HCT116 (cell line): Measurements from ENCODE around the gene MCEMP1. TPM values are rescaled to one million over a fixed set of nuclear protein-coding genes. Genes with fewer than 3 reads are reported as not detected.

Experiments used
- ATAC-seq: fragments of 200-7000 bp; cut with Tn5 transposase; 2 replicates; pipeline ENCODE4 v1.9.1; 2020; ENCODE audit warnings: mild to moderate bottlenecking, moderate library complexity
- BruUV-seq: library from RNA; stranded (reverse); fragments of 400-500 nt; replicated peaks from 2 replicates; lab custom pipeline; 2021; lab: Mats Ljungman, UMichigan
- CTCF ChIA-PET: fragments of 300-600 bp; sonication (Branson Sonifier 250); formaldehyde crosslinking; loops from one replicate; lab custom pipeline; 2021; ENCODE audit warnings: antibody characterized with exemption; lab: Charles Lee
- POLR2A ChIA-PET: fragments of 300-600, 350-600 bp; sonication (Branson Sonifier 250); formaldehyde crosslinking; loops from one replicate; lab custom pipeline; 2021; ENCODE audit warnings: antibody characterized with exemption; lab: Charles Lee
- RAD21 ChIA-PET, 2 experiments: fragments of 300-600 bp; sonication (Branson Sonifier 250); formaldehyde crosslinking; loops; one replicate each; lab custom pipeline; 2023; ENCODE audit warnings: low total read pairs in 2 of 2; ENCODE audit not compliant: uncharacterized antibody in 2 of 2, unreplicated experiment in 2 of 2, low non-redundant PET in 1 of 2; lab: Charles Lee
- DNase-seq: peaks from one replicate; pipeline ENCODE4 v3.0.0-alpha.2; 2010; ENCODE audit warnings: low read depth, low spot score
- H2AFZ ChIP-seq: fragments of 200-600 bp; shearing (Covaris generic), sonication (generic); 2 replicates; pipeline ENCODE4 v1.6.1; 2017; ENCODE audit warnings: low read depth, mixed run types, mixed read lengths, antibody characterized with exemption, low read length; ENCODE audit not compliant: poor library complexity, severe bottlenecking
- H3K27ac ChIP-seq: 2 replicates; pipeline ENCODE4 v1.5.1; 2012; ENCODE audit warnings: low read depth, low read length
- H3K27me3 ChIP-seq: fragments of 200-600 bp; sonication (generic); 2 replicates; pipeline ENCODE4 v1.6.1; 2016; ENCODE audit warnings: mixed run types, low read length, mixed read lengths; ENCODE audit not compliant: insufficient read depth
- H3K36me3 ChIP-seq, 2 experiments: fragments of 200-500 bp in 1 of 2; fragments of 200-600 bp in 1 of 2; sonication (Bioruptor generic) in 1 of 2; sonication (generic) in 1 of 2; 2 replicates each; pipeline versions ENCODE4 v1.5.1 to v1.6.1; 2014 to 2016; ENCODE audit warnings: low read length in 2 of 2, inconsistent platforms in 1 of 2, mixed read lengths in 1 of 2, mixed run types in 1 of 2; ENCODE audit not compliant: insufficient read depth in 2 of 2, control insufficient read depth in 1 of 2
- H3K4me1 ChIP-seq, 2 experiments: fragments of 200-600 bp in 1 of 2; sonication (generic) in 1 of 2; 2 replicates each; pipeline versions ENCODE4 v1.5.1 to v1.6.1; 2012 to 2017; ENCODE audit warnings: low read length in 2 of 2, inconsistent platforms in 1 of 2, mild to moderate bottlenecking in 1 of 2, mixed read lengths in 1 of 2, mixed run types in 1 of 2, moderate library complexity in 1 of 2; ENCODE audit not compliant: insufficient read depth in 2 of 2, control insufficient read depth in 1 of 2
- H3K4me2 ChIP-seq: fragments of 200-600 bp; sonication (generic); 2 replicates; pipeline ENCODE4 v1.6.1; 2017; ENCODE audit warnings: mixed run types, low read length, mixed read lengths
- H3K4me3 ChIP-seq, 2 experiments: fragments of 200-600 bp in 1 of 2; sonication (generic) in 1 of 2; replicated peaks in 1 of 2; 2 replicates each; pipeline ENCODE4 v1.5.1; 2011 to 2016; ENCODE audit warnings: low read length in 2 of 2, control low read depth in 1 of 2, low read depth in 1 of 2, mild to moderate bottlenecking in 1 of 2, mixed read lengths in 1 of 2, mixed run types in 1 of 2
- H3K79me2 ChIP-seq: fragments of 200-600 bp; sonication (generic); 2 replicates; pipeline ENCODE4 v1.6.1; 2017; ENCODE audit warnings: mild to moderate bottlenecking, mixed run types, low read length, moderate library complexity, mixed read lengths; ENCODE audit not compliant: insufficient read depth
- H3K9ac ChIP-seq: fragments of 200-600 bp; sonication (generic); 2 replicates; pipeline ENCODE4 v1.6.1; 2016; ENCODE audit warnings: low read length, mixed read lengths
- H3K9me2 ChIP-seq: fragments of 200-600 bp; sonication (generic), shearing (Covaris generic); 2 replicates; pipeline ENCODE4 v1.6.1; 2017; ENCODE audit warnings: mixed run types, mild to moderate bottlenecking, moderate library complexity; ENCODE audit not compliant: insufficient read depth
- H3K9me3 ChIP-seq, 2 experiments: fragments of 200-500 bp in 1 of 2; fragments of 200-600 bp in 1 of 2; sonication (Bioruptor generic) in 1 of 2; sonication (generic) in 1 of 2; 2 replicates each; pipeline ENCODE4 v1.6.1; 2014 to 2017; ENCODE audit warnings: low read length in 2 of 2, mixed read lengths in 2 of 2, inconsistent platforms in 1 of 2, low read depth in 1 of 2, mild to moderate bottlenecking in 1 of 2, mixed run types in 1 of 2, moderate library complexity in 1 of 2; ENCODE audit not compliant: control insufficient read depth in 1 of 2, insufficient read depth in 1 of 2
- H4K20me1 ChIP-seq: fragments of 200-600 bp; sonication (generic), shearing (Covaris generic); 2 replicates; pipeline ENCODE4 v1.6.1; 2017; ENCODE audit warnings: mixed run types, mild to moderate bottlenecking, moderate library complexity; ENCODE audit not compliant: insufficient read depth
- ATF3 ChIP-seq: IDR thresholded peaks from 2 replicates; pipeline ENCODE4 v1.6.1; 2012
- EGR1 ChIP-seq: IDR thresholded peaks from 2 replicates; pipeline ENCODE4 v1.6.1; 2012; ENCODE audit warnings: low read depth
- ELF1 ChIP-seq: IDR thresholded peaks from 2 replicates; pipeline ENCODE4 v1.6.1; 2012; ENCODE audit warnings: low read depth, borderline replicate concordance
- EZH2 ChIP-seq: fragments of 200-600 bp; sonication (generic); IDR thresholded peaks from 2 replicates; pipeline ENCODE4 v1.6.1; 2017; ENCODE audit warnings: antibody characterized with exemption, mixed run types
- EZH2phosphoT487 ChIP-seq: fragments of 200-600 bp; IDR thresholded peaks from 2 replicates; pipeline ENCODE4 v1.6.1; 2018; ENCODE audit warnings: antibody characterized with exemption, borderline replicate concordance
- FOSL1 ChIP-seq: IDR thresholded peaks from 2 replicates; pipeline ENCODE4 v1.6.1; 2012; ENCODE audit warnings: low read depth
- MAX ChIP-seq: IDR thresholded peaks from 2 replicates; pipeline ENCODE4 v1.6.1; 2012
- POLR2A ChIP-seq: IDR thresholded peaks from 2 replicates; pipeline ENCODE4 v1.7.0; 2011; ENCODE audit warnings: borderline replicate concordance; ENCODE audit not compliant: insufficient read depth, insufficient read length; ENCODE audit errors: extremely low read depth
- RAD21 ChIP-seq: IDR thresholded peaks from 2 replicates; pipeline ENCODE4 v1.6.1; 2012; ENCODE audit warnings: low read depth, mild to moderate bottlenecking
- REST ChIP-seq: IDR thresholded peaks from 2 replicates; pipeline ENCODE4 v1.6.1; 2012; ENCODE audit warnings: low read depth
- SIN3A ChIP-seq: IDR thresholded peaks from 2 replicates; pipeline ENCODE4 v1.6.1; 2012; ENCODE audit warnings: low read depth
- SRF ChIP-seq: IDR thresholded peaks from 2 replicates; pipeline ENCODE4 v1.6.1; 2012; ENCODE audit warnings: low read depth
- TCF7L2 ChIP-seq: IDR thresholded peaks from 2 replicates; pipeline ENCODE4 v1.7.0; 2011; ENCODE audit warnings: borderline replicate concordance, inconsistent platforms; ENCODE audit not compliant: insufficient read depth, insufficient read length; ENCODE audit errors: extremely low read depth
- YY1 ChIP-seq: IDR thresholded peaks from 2 replicates; pipeline ENCODE4 v1.6.1; 2011; ENCODE audit warnings: low read length, low read depth, moderate library complexity, mild to moderate bottlenecking; ENCODE audit not compliant: insufficient replicate concordance; ENCODE audit errors: extremely low read depth
- ZBTB33 ChIP-seq: IDR thresholded peaks from 2 replicates; pipeline ENCODE4 v1.6.1; 2011; ENCODE audit warnings: mild to moderate bottlenecking, low read length, moderate library complexity; ENCODE audit not compliant: insufficient replicate concordance; ENCODE audit errors: extremely low read depth
- intact Hi-C: fragments of 100-400 bp; cut with micrococcal nuclease; formaldehyde crosslinking; loops from 2 replicates; pipeline ENCODE4 v1.10.0; 2022
- total RNA-seq: library from RNA; stranded (reverse); gene quantifications from one replicate; pipeline ENCODE4 v1.2.1, GENCODE V29; 2021; ENCODE audit not compliant: unreplicated experiment

Gene MCEMP1
- total RNA-seq, 1 experiment from 2014 or later: not detected

- H3K4me3 ChIP-seq: no peak overlapping the region
- no peak overlapping the region for H3K9ac ChIP-seq
- ChIA-PET CTCF (no interaction called here), POLR2A (no interaction called here), RAD21 (no interaction called here)
- H3K27me3 ChIP-seq: peaks cover 16% of the 10 kb centered on the region; the same call in 1 of the 2 replicates
- H3K27ac ChIP-seq: no peak overlapping the region
- no peak overlapping the region for H2AFZ ChIP-seq
- intact Hi-C loops: no loop called here
- H3K9me2 ChIP-seq: no peaks in the 10 kb centered on the region
- no peak overlapping the region for H3K4me2 ChIP-seq
- DNase-seq (no peak), ATAC-seq (no peak)
- no peaks in the 10 kb centered on the region for H3K4me1 ChIP-seq
- H3K9me3 ChIP-seq: peaks cover 0 to 5% of the 10 kb centered on the region in 2 experiments; a peak in 1 of 4 replicates
- H4K20me1 ChIP-seq: no peaks in the 10 kb centered on the region
- H3K79me2 ChIP-seq: no peaks in the 10 kb centered on the region
- no peaks in the 10 kb centered on the region for H3K36me3 ChIP-seq
- no peak for TF ChIP-seq FOSL1
- BruUV-seq: no TSS peak
These were observed 17.6 kb downstream of the MCEMP1 start for GRCh38 chr19:7694499-7694898.

- ATAC-seq (no peak), DNase-seq (no peak)
- BruUV-seq: no TSS peak
- no peak overlapping the region for H2AFZ ChIP-seq
- no peaks in the 10 kb centered on the region for H3K9me2 ChIP-seq
- no peak overlapping the region for H3K27ac ChIP-seq
- H3K9me3 ChIP-seq: no peaks in the 10 kb centered on the region
- H3K4me2 ChIP-seq: no peak overlapping the region
- no peak overlapping the region for H3K9ac ChIP-seq
- RAD21 ChIA-PET: no interaction called here
- POLR2A ChIA-PET: no interaction called here
- no peaks in the 10 kb centered on the region for H4K20me1 ChIP-seq
- CTCF ChIA-PET: no interaction called here
- intact Hi-C loops: no loop called here
- no peaks in the 10 kb centered on the region for H3K79me2 ChIP-seq
- H3K36me3 ChIP-seq: no peaks in the 10 kb centered on the region
- H3K27me3 ChIP-seq: peaks cover 16% of the 10 kb centered on the region; the same call in 1 of the 2 replicates
- H3K4me3 ChIP-seq: no peak overlapping the region
- H3K4me1 ChIP-seq: no peaks in the 10 kb centered on the region
- no peak for TF ChIP-seq EZH2phosphoT487
- TF ChIP-seq EGR1: no peak
- no peak for TF ChIP-seq MAX
- TF ChIP-seq POLR2A: no peak
- TF ChIP-seq EZH2: no peak
- no peak for TF ChIP-seq ELF1
- no peak for TF ChIP-seq ATF3
- TF ChIP-seq RAD21: no peak
- TF ChIP-seq YY1: no peak
- TF ChIP-seq SRF: no peak
- TF ChIP-seq TCF7L2: no peak
- no peak for TF ChIP-seq SIN3A
- no peak for TF ChIP-seq ZBTB33
- no peak for TF ChIP-seq REST
- no peak for TF ChIP-seq FOSL1
These were observed 20.9 kb downstream of the MCEMP1 start for GRCh38 chr19:7697721-7698287.
